Astrocyte (in vitro differentiated cells and primary cell): ENCODE results near the gene FHIP2A. TPM values are rescaled to one million over a fixed set of nuclear protein-coding genes. Genes with fewer than 3 reads are reported as not detected.
A peak's percentile ranks its signal among the peaks of the same experiment; 100 is the strongest.

Experiments
- DNase-seq: peaks from one replicate; pipeline ENCODE4 v3.0.0-alpha.2; 2010; ENCODE audit warnings: low read depth
- FAIRE-seq: peaks from 2 replicates; lab custom pipeline; 2011; peaks lifted over from hg19 to GRCh38; lab: Jason Lieb, UNC
- H2AFZ ChIP-seq: 2 replicates; pipeline ENCODE4 v1.6.0; 2012; ENCODE audit warnings: low read depth, low read length, inconsistent platforms
- H3K27ac ChIP-seq: 2 replicates; pipeline ENCODE4 v1.5.1; 2011; ENCODE audit warnings: low read depth, low read length, inconsistent platforms
- H3K27me3 ChIP-seq: 2 replicates; pipeline ENCODE4 v1.6.0; 2011; ENCODE audit warnings: low read length, inconsistent platforms; ENCODE audit not compliant: insufficient read depth
- H3K36me3 ChIP-seq: 2 replicates; pipeline ENCODE4 v1.5.1; 2011; ENCODE audit warnings: low read length, inconsistent platforms; ENCODE audit not compliant: insufficient read depth
- H3K4me1 ChIP-seq: 2 replicates; pipeline ENCODE4 v1.5.1; 2011; ENCODE audit warnings: low read length, inconsistent platforms; ENCODE audit not compliant: insufficient read depth
- H3K4me2 ChIP-seq: 2 replicates; pipeline ENCODE4 v1.6.0; 2012; ENCODE audit warnings: low read length, inconsistent platforms
- H3K4me3 ChIP-seq: 2 replicates; pipeline ENCODE4 v1.5.1; 2011; ENCODE audit warnings: low read depth, mild to moderate bottlenecking, low read length, inconsistent platforms; ENCODE audit not compliant: insufficient read depth
- H3K79me2 ChIP-seq: 2 replicates; pipeline ENCODE4 v1.6.0; 2012; ENCODE audit warnings: mild to moderate bottlenecking, low read length, inconsistent platforms; ENCODE audit not compliant: insufficient read depth
- H3K9ac ChIP-seq: 2 replicates; pipeline ENCODE4 v1.6.0; 2012; ENCODE audit warnings: mild to moderate bottlenecking, low read length, inconsistent platforms
- H3K9me3 ChIP-seq: 2 replicates; pipeline ENCODE4 v1.5.1; 2012; ENCODE audit warnings: low read depth, mild to moderate bottlenecking, low read length, inconsistent platforms; ENCODE audit not compliant: insufficient read depth
- H4K20me1 ChIP-seq: 2 replicates; pipeline ENCODE4 v1.6.0; 2012; ENCODE audit warnings: low read length, inconsistent platforms; ENCODE audit not compliant: insufficient read depth
- H3K27ac Mint-ChIP-seq: one replicate; pipeline ENCODE4 v1.8.0; 2021; ENCODE audit warnings: mild to moderate bottlenecking, mixed read lengths; ENCODE audit not compliant: unreplicated experiment
- H3K27me3 Mint-ChIP-seq: one replicate; pipeline ENCODE4 v1.8.0; 2021; ENCODE audit warnings: low read depth, mixed read lengths; ENCODE audit not compliant: unreplicated experiment
- H3K36me3 Mint-ChIP-seq: one replicate; pipeline ENCODE4 v1.8.0; 2021; ENCODE audit warnings: low read depth, mixed read lengths; ENCODE audit not compliant: unreplicated experiment
- H3K4me1 Mint-ChIP-seq: one replicate; pipeline ENCODE4 v1.8.0; 2021; ENCODE audit warnings: low read depth, mixed read lengths; ENCODE audit not compliant: unreplicated experiment
- H3K4me3 Mint-ChIP-seq: one replicate; pipeline ENCODE4 v1.8.0; 2021; ENCODE audit warnings: mild to moderate bottlenecking, moderate library complexity, mixed read lengths; ENCODE audit not compliant: unreplicated experiment
- H3K9me3 Mint-ChIP-seq: one replicate; pipeline ENCODE4 v1.8.0; 2021; ENCODE audit warnings: mild to moderate bottlenecking, mixed read lengths; ENCODE audit not compliant: unreplicated experiment
- CTCF ChIP-seq: IDR thresholded peaks from 2 replicates; pipeline ENCODE4 v1.5.1; 2011; ENCODE audit warnings: low read depth, mild to moderate bottlenecking, inconsistent platforms, low read length, moderate library complexity; ENCODE audit not compliant: insufficient read depth
- EZH2 ChIP-seq: IDR thresholded peaks from 2 replicates; pipeline ENCODE4 v1.6.1; 2012; ENCODE audit warnings: mild to moderate bottlenecking, low read length, inconsistent platforms; ENCODE audit not compliant: insufficient read depth
- total RNA-seq: library from RNA; stranded (reverse); gene quantifications from 2 replicates; pipeline ENCODE4 v1.2.1, GENCODE V29; 2021

FHIP2A gene
- total RNA-seq, 1 donor from 2014 or later, result 38.2 TPM

DNA sequence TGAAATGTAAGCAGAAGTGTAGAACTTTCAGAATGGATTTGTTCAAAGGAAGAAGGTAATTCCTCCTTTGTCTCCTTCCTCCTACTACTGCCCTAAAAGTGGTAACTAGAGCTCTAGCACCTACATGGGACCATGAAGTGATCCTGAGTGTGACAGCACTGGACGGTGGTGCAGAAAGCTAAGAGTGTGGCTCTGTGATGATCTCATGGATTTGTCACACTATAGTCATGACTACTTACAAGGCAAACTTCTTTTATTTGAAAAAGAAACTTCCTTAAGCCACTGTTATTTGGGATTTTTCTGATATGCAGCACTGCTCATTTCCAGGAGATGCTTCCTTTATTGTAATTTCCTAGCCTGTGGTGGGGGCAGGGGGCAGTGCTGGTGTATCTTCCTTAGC is 5.8 kb upstream of the FHIP2A start:
- peaks cover 4% of the 10 kb centered on the region for H3K27me3 Mint-ChIP-seq
- TF ChIP-seq EZH2 (no peak), CTCF (no peak)
- no peak overlapping the region for H3K4me3 Mint-ChIP-seq
- FAIRE-seq (no peak), DNase-seq (no peak)
- peaks cover 8% of the 10 kb centered on the region for H3K79me2 ChIP-seq
- no peak overlapping the region for H3K9ac ChIP-seq
- no peak overlapping the region for H2AFZ ChIP-seq
- no peak overlapping the region for H3K4me2 ChIP-seq
- no peaks in the 10 kb centered on the region for H3K9me3 ChIP-seq
- H3K9me3 Mint-ChIP-seq, result no peaks in the 10 kb centered on the region
- H3K4me1 ChIP-seq, result no peaks in the 10 kb centered on the region
- no peaks in the 10 kb centered on the region for H3K36me3 Mint-ChIP-seq
- no peak overlapping the region for H3K4me3 ChIP-seq
- no peaks in the 10 kb centered on the region for H4K20me1 ChIP-seq
- H3K27ac Mint-ChIP-seq, result no peak overlapping the region
- H3K4me1 Mint-ChIP-seq, result no peaks in the 10 kb centered on the region
- H3K27me3 ChIP-seq, result no peaks in the 10 kb centered on the region
- no peaks in the 10 kb centered on the region for H3K36me3 ChIP-seq
- H3K27ac ChIP-seq, result no peak overlapping the region

DNA sequence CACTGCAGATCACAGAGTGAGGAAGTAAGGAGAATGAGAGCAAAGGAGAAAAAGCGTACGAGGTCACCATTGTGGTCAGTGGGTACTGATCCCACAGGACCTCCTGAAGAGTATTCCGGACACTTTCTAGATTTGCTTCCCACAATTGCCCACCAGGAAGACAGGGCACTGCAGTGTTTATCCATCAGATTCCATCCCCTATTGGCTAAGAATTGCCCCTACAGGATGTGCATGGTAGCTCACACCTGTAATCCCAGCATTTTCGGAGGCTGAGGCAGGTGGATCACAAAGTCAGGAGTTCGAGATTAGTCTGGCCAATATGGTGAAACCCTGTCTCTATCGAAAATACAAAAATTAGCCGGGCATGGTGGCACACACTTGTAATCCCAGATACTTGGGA is 5.3 kb upstream of the FHIP2A start:
- peaks cover 8% of the 10 kb centered on the region for H3K79me2 ChIP-seq
- TF ChIP-seq CTCF, result no peak
- no peak for TF ChIP-seq EZH2
- no peak for FAIRE-seq

GRCh38 chr10:114819322-114819721 is 2.3 kb upstream of the FHIP2A start:
- H3K27me3 ChIP-seq, result no peaks in the 10 kb centered on the region
- Mint-ChIP-seq H3K27me3 (peaks cover 4% of the 10 kb centered on the region), H3K27ac (no peak overlapping the region), H3K9me3 (no peaks in the 10 kb centered on the region), H3K4me1 (peaks cover 5% of the 10 kb centered on the region), H3K4me3 (no peak overlapping the region), H3K36me3 (no peaks in the 10 kb centered on the region)
- no peaks in the 10 kb centered on the region for H3K9me3 ChIP-seq
- H3K79me2 ChIP-seq, result peaks cover 35% of the 10 kb centered on the region
- TF ChIP-seq EZH2 (no peak), CTCF (no peak)
- H3K4me2 ChIP-seq, result peak overlapping the region; percentile 3
- H3K36me3 ChIP-seq, result no peaks in the 10 kb centered on the region
- no peaks in the 10 kb centered on the region for H4K20me1 ChIP-seq
- H2AFZ ChIP-seq, result no peak overlapping the region
- no peak overlapping the region for H3K4me3 ChIP-seq
- no peak overlapping the region for H3K9ac ChIP-seq
- H3K4me1 ChIP-seq, result peaks cover 8% of the 10 kb centered on the region
- FAIRE-seq (no peak), DNase-seq (no peak)
- H3K27ac ChIP-seq, result no peak overlapping the region

More for the DNA sequence above, 5.3 kb upstream of the FHIP2A start:
- DNase-seq, result no peak
- H3K4me2 ChIP-seq, result no peak overlapping the region
- no peaks in the 10 kb centered on the region for H3K4me1 ChIP-seq
- no peak overlapping the region for H3K27ac Mint-ChIP-seq
- no peak overlapping the region for H3K4me3 ChIP-seq
- no peak overlapping the region for H3K27ac ChIP-seq
- no peaks in the 10 kb centered on the region for H3K27me3 ChIP-seq
- no peaks in the 10 kb centered on the region for H3K36me3 ChIP-seq
- no peaks in the 10 kb centered on the region for H3K36me3 Mint-ChIP-seq
- H3K9me3 ChIP-seq, result no peaks in the 10 kb centered on the region
- H3K9ac ChIP-seq, result no peak overlapping the region
- H4K20me1 ChIP-seq, result no peaks in the 10 kb centered on the region
- peaks cover 4% of the 10 kb centered on the region for H3K27me3 Mint-ChIP-seq
- H2AFZ ChIP-seq, result no peak overlapping the region
- H3K4me3 Mint-ChIP-seq, result no peak overlapping the region
- H3K4me1 Mint-ChIP-seq, result no peaks in the 10 kb centered on the region
- no peaks in the 10 kb centered on the region for H3K9me3 Mint-ChIP-seq
